HFFc6 (cell line): ENCODE results near the gene ART3. TPM values are rescaled to one million over a fixed set of nuclear protein-coding genes. Genes with fewer than 3 reads are reported as not detected.

Experiments used
- DNase-seq: peaks from one replicate; pipeline ENCODE4 v3.0.0-alpha.2; 2018
- H3K27ac Mint-ChIP-seq: 2 replicates; pipeline ENCODE4 v1.8.0; 2020; ENCODE audit warnings: mild to moderate bottlenecking, mixed read lengths
- H3K27me3 Mint-ChIP-seq: 2 replicates; pipeline ENCODE4 v1.8.0; 2021; ENCODE audit warnings: mild to moderate bottlenecking, moderate library complexity, mixed read lengths; ENCODE audit not compliant: insufficient read depth
- H3K36me3 Mint-ChIP-seq: 2 replicates; pipeline ENCODE4 v1.8.0; 2021; ENCODE audit warnings: low read depth, mixed read lengths
- H3K4me1 Mint-ChIP-seq: 2 replicates; pipeline ENCODE4 v1.8.0; 2020; ENCODE audit warnings: low read depth, mixed read lengths
- H3K4me3 Mint-ChIP-seq: 2 replicates; pipeline ENCODE4 v1.8.0; 2020; ENCODE audit warnings: mild to moderate bottlenecking, moderate library complexity, mixed read lengths
- H3K9me3 Mint-ChIP-seq: 2 replicates; pipeline ENCODE4 v1.8.0; 2020; ENCODE audit warnings: mild to moderate bottlenecking, mixed read lengths
- CTCF ChIP-seq: fragments of 200-600 bp; sonication (generic); IDR thresholded peaks from 2 replicates; pipeline ENCODE4 v1.5.0; 2021; ENCODE audit warnings: antibody characterized with exemption, mild to moderate bottlenecking
- total RNA-seq, 6 experiments: library from RNA; stranded (reverse); fragmentation: NEBNext Ultra II Directional; extraction: Animal tissue kit (Norgen Biotek cat#: 25700); gene quantifications; 2 replicates in 1 of 6; 3 replicates in 5 of 6; pipeline ENCODE4 v1.2.3, GENCODE V29; 2021

The ART3 gene
- total RNA-seq, 6 experiments from 2014 or later, result not detected

- Mint-ChIP-seq H3K27ac (no peak overlapping the region), H3K4me3 (no peak overlapping the region), H3K4me1 (no peaks in the 10 kb centered on the region), H3K27me3 (peaks cover 19% of the 10 kb centered on the region), H3K9me3 (no peaks in the 10 kb centered on the region), H3K36me3 (no peaks in the 10 kb centered on the region)
- no peak for DNase-seq
- TF ChIP-seq CTCF, result no peak
These were observed 3.6 kb downstream of the ART3 start for GRCh38 chr4:76078033-76078613.

- TF ChIP-seq CTCF, result no peak
- H3K36me3 Mint-ChIP-seq, result no peaks in the 10 kb centered on the region
- H3K4me3 Mint-ChIP-seq, result no peak overlapping the region; the same call in 1 of the 2 replicates
- H3K27ac Mint-ChIP-seq, result no peak overlapping the region
- peaks cover 8% of the 10 kb centered on the region for H3K4me1 Mint-ChIP-seq
- no peaks in the 10 kb centered on the region for H3K9me3 Mint-ChIP-seq
- peaks cover 27% of the 10 kb centered on the region for H3K27me3 Mint-ChIP-seq
- DNase-seq, result no peak
These were observed 9.0 kb downstream of the ART3 start for GRCh38 chr4:76083386-76083988.

- no peak overlapping the region for H3K27ac Mint-ChIP-seq
- H3K36me3 Mint-ChIP-seq, result no peaks in the 10 kb centered on the region
- TF ChIP-seq CTCF, result no peak
- DNase-seq, result no peak
- H3K4me3 Mint-ChIP-seq, result no peak overlapping the region
- H3K27me3 Mint-ChIP-seq, result peaks cover 18% of the 10 kb centered on the region
- H3K4me1 Mint-ChIP-seq, result peaks cover 13% of the 10 kb centered on the region
- H3K9me3 Mint-ChIP-seq, result no peaks in the 10 kb centered on the region
These were observed 10.0 kb downstream of the ART3 start for GRCh38 chr4:76084542-76084941.

- Mint-ChIP-seq H3K36me3 (no peaks in the 10 kb centered on the region), H3K9me3 (no peaks in the 10 kb centered on the region), H3K4me3 (peak overlapping the region; percentile 70), H3K27ac (no peak overlapping the region), H3K27me3 (peaks cover 12% of the 10 kb centered on the region), H3K4me1 (peaks cover 28% of the 10 kb centered on the region)
- TF ChIP-seq CTCF, result peak; percentile 76
- peak; percentile 65 for DNase-seq
These were observed 12.7 kb downstream of the ART3 start for GRCh38 chr4:76087007-76087769.

- H3K4me1 Mint-ChIP-seq, result peaks cover 28% of the 10 kb centered on the region
- H3K36me3 Mint-ChIP-seq, result no peaks in the 10 kb centered on the region
- TF ChIP-seq CTCF, result no peak
- H3K27ac Mint-ChIP-seq, result no peak overlapping the region
- H3K9me3 Mint-ChIP-seq, result no peaks in the 10 kb centered on the region; the same call in 1 of the 2 replicates
- peaks cover 17% of the 10 kb centered on the region for H3K27me3 Mint-ChIP-seq
- no peak overlapping the region for H3K4me3 Mint-ChIP-seq
- no peak for DNase-seq
These were observed 14.2 kb downstream of the ART3 start for GRCh38 chr4:76088719-76089118.
